Smooth muscle cell (in vitro differentiated cells): ENCODE data around the gene TNRC6C. TPM values are rescaled to one million over a fixed set of nuclear protein-coding genes. Genes with fewer than 3 reads are reported as not detected.

ENCODE experiments used
- DNase-seq: peaks from one replicate; lab custom pipeline; 2025; ENCODE audit not compliant: unreplicated experiment; lab: John Stamatoyannopoulos, UW
- H2AFZ ChIP-seq: fragments of 200-600 bp; sonication (generic); 2 replicates; pipeline ENCODE4 v1.6.0; 2016; ENCODE audit warnings: antibody characterized with exemption, low read depth, mild to moderate bottlenecking
- H3F3A ChIP-seq: fragments of 200-600 bp; sonication (generic); 2 replicates; pipeline ENCODE4 v1.6.0; 2017; ENCODE audit warnings: antibody characterized with exemption, low read depth
- H3K27ac ChIP-seq: fragments of 200-600 bp; sonication (generic); 2 replicates; pipeline ENCODE4 v1.5.1; 2016; ENCODE audit warnings: low read depth, mild to moderate bottlenecking
- H3K27me3 ChIP-seq: fragments of 200-600 bp; sonication (generic); 2 replicates; pipeline ENCODE4 v1.6.1; 2016; ENCODE audit warnings: low read depth, mild to moderate bottlenecking
- H3K36me3 ChIP-seq: fragments of 200-600 bp; sonication (generic); 2 replicates; pipeline ENCODE4 v1.5.1; 2016; ENCODE audit warnings: low read depth
- H3K4me1 ChIP-seq: fragments of 200-600 bp; sonication (generic); 2 replicates; pipeline ENCODE4 v1.5.1; 2016; ENCODE audit warnings: low read depth
- H3K4me2 ChIP-seq: fragments of 200-600 bp; sonication (generic); 2 replicates; pipeline ENCODE4 v1.6.0; 2016; ENCODE audit warnings: mild to moderate bottlenecking
- H3K4me3 ChIP-seq: fragments of 200-600 bp; sonication (generic); 2 replicates; pipeline ENCODE4 v1.5.1; 2016; ENCODE audit warnings: mild to moderate bottlenecking
- H3K79me2 ChIP-seq: fragments of 200-600 bp; sonication (generic); 2 replicates; pipeline ENCODE4 v1.6.0; 2016; ENCODE audit warnings: low read depth, mild to moderate bottlenecking
- H3K9ac ChIP-seq: fragments of 200-600 bp; sonication (generic); 2 replicates; pipeline ENCODE4 v1.6.0; 2016; ENCODE audit warnings: low read depth
- H3K9me3 ChIP-seq: fragments of 200-600 bp; sonication (generic); replicated peaks from 2 replicates; pipeline ENCODE4 v1.5.1; 2016; ENCODE audit warnings: low read depth
- H4K20me1 ChIP-seq: fragments of 200-600 bp; sonication (generic); 2 replicates; pipeline ENCODE4 v1.6.0; 2016; ENCODE audit warnings: low read depth
- WGBS: methylation state at CpG from one replicate; pipeline ENCODE4 v1.1.7; 2016; ENCODE audit warnings: low lambda C conversion rate; 5-methylcytosine and 5-hydroxymethylcytosine counted together
- polyA plus RNA-seq: library from polyadenylated mRNA; unstranded; fragments of >200 nt; fragmentation: Nextera tagmentation; extraction: Ambion mirVana; gene quantifications from 2 replicates; pipeline ENCODE4 v1.2.1, GENCODE V29; 2016
- total RNA-seq: library from RNA; depleted of rRNA; stranded (reverse); fragments of >200 nt; gene quantifications from 2 replicates; pipeline ENCODE4 v1.2.3, GENCODE V29; 2014
- TF ChIP-seq, protein P1 (sequence below): fragments of 200-600 bp; sonication (generic); IDR thresholded peaks from 2 replicates; pipeline ENCODE4 v1.5.1; 2017; ENCODE audit warnings: borderline replicate concordance, mild to moderate bottlenecking, antibody characterized with exemption; ENCODE audit not compliant: insufficient read depth, poor library complexity, severe bottlenecking

TNRC6C gene
- total and polyA plus RNA-seq, 2 experiments from 2014 or later: 2.4 to 3.9 TPM

DNA sequence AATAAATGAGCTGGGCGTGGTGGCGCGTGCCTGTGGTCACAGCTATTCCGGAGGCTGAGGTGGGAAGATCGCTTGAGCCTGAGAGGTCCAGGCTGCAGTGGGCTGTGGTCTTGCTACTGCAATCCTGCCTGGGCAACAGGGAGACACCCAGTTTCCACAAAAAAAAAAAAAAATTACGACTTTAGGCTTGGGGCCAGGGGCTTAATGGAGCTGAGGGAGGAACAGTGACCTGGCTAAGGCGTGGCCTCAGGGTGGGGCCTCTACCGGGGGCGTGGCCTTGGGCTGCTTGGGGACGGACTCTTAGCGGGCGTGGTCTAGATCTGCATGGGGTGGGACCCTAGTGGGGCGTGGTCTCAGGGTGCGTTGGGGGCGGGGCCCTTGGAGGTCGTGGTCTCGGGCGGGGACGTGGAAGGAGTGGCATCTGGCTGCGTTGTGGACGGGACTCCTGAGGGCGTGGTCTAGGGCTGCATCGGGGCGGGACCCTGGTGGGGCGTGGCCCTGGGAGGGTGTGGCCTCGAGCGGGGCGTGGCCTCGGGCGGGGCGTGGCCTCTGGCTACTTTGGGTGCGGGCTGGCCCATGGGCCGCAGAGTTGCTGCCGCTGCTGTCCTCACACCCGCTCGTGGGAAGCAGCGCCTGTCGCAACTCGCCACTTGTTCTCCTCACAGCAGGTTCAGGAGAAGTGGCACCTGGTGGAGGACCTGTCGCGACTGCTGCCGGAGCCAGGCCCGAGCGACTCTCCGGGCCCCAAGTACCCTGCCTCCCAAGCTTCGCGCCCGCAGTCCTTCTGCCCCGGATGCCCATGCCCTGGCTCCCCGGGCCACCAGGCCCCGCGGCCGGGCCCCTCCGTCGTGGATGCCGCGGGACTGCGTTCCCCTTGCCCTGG, 181.9 kb downstream of the TNRC6C start:
- TF ChIP-seq, protein P1, sequence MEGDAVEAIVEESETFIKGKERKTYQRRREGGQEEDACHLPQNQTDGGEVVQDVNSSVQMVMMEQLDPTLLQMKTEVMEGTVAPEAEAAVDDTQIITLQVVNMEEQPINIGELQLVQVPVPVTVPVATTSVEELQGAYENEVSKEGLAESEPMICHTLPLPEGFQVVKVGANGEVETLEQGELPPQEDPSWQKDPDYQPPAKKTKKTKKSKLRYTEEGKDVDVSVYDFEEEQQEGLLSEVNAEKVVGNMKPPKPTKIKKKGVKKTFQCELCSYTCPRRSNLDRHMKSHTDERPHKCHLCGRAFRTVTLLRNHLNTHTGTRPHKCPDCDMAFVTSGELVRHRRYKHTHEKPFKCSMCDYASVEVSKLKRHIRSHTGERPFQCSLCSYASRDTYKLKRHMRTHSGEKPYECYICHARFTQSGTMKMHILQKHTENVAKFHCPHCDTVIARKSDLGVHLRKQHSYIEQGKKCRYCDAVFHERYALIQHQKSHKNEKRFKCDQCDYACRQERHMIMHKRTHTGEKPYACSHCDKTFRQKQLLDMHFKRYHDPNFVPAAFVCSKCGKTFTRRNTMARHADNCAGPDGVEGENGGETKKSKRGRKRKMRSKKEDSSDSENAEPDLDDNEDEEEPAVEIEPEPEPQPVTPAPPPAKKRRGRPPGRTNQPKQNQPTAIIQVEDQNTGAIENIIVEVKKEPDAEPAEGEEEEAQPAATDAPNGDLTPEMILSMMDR: no peak
- no peaks in the 10 kb centered on the region for H3K9me3 ChIP-seq
- no peaks in the 10 kb centered on the region for H3K36me3 ChIP-seq
- no peak overlapping the region for H2AFZ ChIP-seq
- H3K79me2 ChIP-seq: no peaks in the 10 kb centered on the region
- H3K27me3 ChIP-seq: no peaks in the 10 kb centered on the region
- H3K4me3 ChIP-seq: no peak overlapping the region
- H3K4me2 ChIP-seq: no peak overlapping the region
- H3K9ac ChIP-seq: no peak overlapping the region
- 40% methylated on average over 38 of the region's 58 CpGs for WGBS
- no peaks in the 10 kb centered on the region for H3F3A ChIP-seq
- DNase-seq: peak; percentile 33
- H3K4me1 ChIP-seq: no peaks in the 10 kb centered on the region
- no peaks in the 10 kb centered on the region for H4K20me1 ChIP-seq
- H3K27ac ChIP-seq: no peak overlapping the region

DNA sequence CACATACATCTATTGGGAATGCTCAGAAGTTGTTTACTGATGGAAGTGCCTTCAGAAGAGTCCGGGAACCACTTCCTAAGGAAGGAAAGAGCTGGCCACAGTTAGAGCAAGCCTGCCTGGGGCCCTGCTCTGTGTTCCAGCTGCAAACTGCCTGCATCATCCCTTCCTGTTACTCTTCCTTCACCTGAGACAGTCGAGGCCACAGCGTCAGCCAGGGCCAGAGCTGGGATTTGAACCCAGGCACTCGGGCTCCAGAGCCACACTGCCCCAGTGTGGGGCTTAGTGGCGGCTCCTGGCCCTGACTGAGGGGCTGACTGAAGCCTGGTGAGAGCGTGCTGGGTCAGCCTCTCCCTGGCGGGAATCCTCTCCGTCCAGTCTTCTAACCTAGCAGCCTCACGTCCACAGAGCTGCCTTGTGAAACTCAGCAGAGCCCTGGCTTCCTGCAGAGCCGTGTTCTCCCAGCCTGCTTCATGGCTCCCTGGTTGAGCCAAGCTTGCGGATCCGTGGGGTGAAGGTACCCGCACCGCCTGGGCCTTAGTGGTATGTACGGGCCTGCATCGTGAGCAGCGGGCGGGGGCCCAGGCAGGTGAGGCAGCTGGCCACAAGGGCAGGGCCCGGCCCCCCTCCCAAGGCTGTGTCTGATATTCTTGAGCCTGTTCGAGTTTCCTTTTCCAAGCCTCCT, 183.1 kb downstream of the TNRC6C start:
- H3K27me3 ChIP-seq: no peaks in the 10 kb centered on the region
- no peaks in the 10 kb centered on the region for H3K79me2 ChIP-seq
- H4K20me1 ChIP-seq: no peaks in the 10 kb centered on the region
- H2AFZ ChIP-seq: no peak overlapping the region
- DNase-seq: no peak
- no peaks in the 10 kb centered on the region for H3F3A ChIP-seq
- H3K4me3 ChIP-seq: no peak overlapping the region
- WGBS: 77% methylated on average over 20 of the region's 20 CpGs
- TF ChIP-seq, protein P1: no peak
- no peaks in the 10 kb centered on the region for H3K36me3 ChIP-seq
- peak overlapping the region; percentile 3 for H3K27ac ChIP-seq
- H3K9me3 ChIP-seq: no peaks in the 10 kb centered on the region
- H3K9ac ChIP-seq: no peak overlapping the region
- H3K4me1 ChIP-seq: no peaks in the 10 kb centered on the region
- no peak overlapping the region for H3K4me2 ChIP-seq

DNA sequence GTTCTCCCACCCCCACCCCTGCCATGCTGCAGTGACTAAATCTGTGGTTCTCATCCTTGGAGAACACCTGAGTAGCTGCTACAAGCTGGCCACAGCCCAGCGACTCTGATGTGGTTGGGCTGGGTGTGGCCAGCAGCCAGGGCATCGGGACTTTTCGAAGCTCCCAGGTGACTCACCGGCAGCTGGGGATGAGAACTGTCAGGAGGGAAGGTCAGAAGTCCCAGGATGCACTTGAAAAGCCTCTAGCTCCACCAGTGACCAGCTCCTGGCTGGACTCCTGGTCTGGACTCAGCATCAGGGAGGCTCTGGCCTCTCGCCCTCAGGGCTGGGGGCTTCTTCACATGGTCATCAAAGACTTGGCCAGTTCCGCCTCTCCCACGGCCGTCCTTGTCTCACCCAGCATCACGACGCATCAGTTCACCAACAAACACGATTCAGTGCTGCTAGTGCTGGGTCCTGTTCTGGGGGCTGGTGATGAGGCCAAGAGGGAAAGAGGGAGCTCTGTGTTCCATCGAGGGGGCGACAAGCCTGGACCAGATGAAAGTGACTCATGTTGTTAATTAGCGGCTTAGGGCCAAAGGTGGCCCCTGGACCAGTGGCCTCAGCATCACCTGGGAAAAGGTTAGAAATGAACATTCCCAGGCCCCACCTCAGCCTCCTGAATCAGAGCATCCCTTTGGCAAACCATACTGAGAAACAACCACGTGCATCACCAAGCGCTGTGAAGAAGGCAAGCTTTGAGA, 183.8 kb downstream of the TNRC6C start:
- Histone ChIP-seq H2AFZ (no peak overlapping the region), H3F3A (no peaks in the 10 kb centered on the region), H3K4me2 (no peak overlapping the region), H3K27ac (no peak overlapping the region), H3K36me3 (no peaks in the 10 kb centered on the region), H3K4me3 (no peak overlapping the region), H3K27me3 (no peaks in the 10 kb centered on the region), H3K4me1 (no peaks in the 10 kb centered on the region), H3K9me3 (no peaks in the 10 kb centered on the region), H4K20me1 (no peaks in the 10 kb centered on the region), H3K9ac (no peak overlapping the region), H3K79me2 (no peaks in the 10 kb centered on the region)
- DNase-seq: no peak
- TF ChIP-seq, protein P1: no peak
- 73% methylated on average over 16 of the region's 16 CpGs for WGBS
